CD4-positive, alpha-beta T cell treated with Interleukin-6 at 100 ng/mL for 8 hours (primary cell): ENCODE results near the gene AGK.
A peak's percentile ranks its signal among the peaks of the same experiment; 100 is the strongest.

Source experiments
- DNase-seq: peaks from one replicate; pipeline ENCODE4 v3.0.0-alpha.2; 2020; ENCODE audit warnings: mixed read lengths, low spot score

AGK gene

GRCh38 chr7:141648276-141649114 is 97.3 kb downstream of the AGK start:
- DNase-seq, result no peak

DNA sequence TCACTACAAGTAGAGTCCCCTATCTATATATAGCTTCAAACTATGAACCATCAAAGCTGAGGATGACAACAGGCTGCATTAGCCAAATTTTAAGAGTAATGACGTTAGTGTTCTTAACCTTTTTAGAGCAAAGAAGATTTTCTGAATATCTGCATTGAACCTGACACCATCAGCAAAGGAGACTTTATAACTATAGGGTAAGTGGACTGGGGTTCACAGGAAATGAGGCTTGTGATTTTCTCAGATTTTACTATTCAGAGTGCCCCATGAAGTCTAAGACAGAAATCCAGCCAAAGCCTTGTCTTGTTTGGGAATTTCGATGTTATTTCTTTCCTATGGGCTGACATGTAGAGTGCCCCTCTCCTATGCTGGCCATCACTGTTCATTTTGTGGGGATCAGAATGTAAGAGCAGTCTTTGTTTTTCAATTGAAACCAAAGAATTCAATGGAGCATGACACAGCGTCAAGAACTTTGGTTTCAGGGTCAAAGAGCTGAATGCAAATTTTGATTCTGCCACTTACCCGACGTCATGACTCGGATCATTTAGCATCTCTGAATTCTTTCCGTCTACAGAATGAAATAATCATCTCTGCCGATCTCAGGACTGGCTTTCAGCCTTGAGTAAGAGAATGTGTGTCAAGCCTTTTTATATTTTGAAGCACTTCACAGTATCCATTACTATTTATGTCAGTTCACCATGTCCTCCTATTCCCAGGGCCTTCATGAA is 98.1 kb downstream of the AGK start:
- no peak for DNase-seq

- no peak for DNase-seq
Observed at GRCh38 chr7:141649865-141650634, 98.8 kb downstream of the AGK start.

DNA sequence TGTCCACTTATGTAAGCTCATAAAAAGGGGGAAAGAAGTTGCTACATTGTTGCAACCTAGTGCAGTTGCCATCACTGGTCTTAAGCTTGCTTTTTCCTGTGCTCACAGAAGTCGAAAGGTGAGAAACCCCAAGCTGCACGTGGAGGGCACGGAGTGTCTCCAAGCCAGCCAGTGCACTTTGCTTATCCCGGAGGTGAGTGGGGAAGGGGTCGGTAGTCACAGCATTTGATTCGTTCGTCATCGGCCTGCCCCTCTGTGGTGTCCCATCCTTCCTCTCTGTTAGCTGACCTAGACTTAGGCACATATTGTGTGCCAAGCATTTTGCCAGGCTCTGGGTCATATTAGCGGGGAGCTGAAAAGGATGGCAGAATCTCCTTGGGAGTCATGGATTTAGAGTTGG is 100.2 kb downstream of the AGK start:
- no peak for DNase-seq

DNA sequence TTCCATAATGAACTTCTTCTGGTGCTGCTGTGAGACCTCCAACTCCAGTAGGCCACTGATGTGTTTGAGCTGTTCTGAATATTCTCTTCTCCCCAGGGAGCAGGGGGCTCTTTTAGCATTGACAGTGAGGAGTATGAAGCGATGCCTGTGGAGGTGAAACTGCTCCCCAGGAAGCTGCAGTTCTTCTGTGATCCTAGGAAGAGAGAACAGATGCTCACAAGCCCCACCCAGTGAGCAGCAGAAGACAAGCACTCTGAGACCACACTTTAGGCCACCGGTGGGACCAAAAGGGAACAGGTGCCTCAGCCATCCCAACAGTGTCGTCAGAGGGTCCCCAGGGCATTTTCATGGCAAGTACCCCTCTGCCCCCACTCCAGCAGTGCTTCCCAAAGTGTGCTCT is 101.5 kb downstream of the AGK start:
- no peak for DNase-seq

DNA sequence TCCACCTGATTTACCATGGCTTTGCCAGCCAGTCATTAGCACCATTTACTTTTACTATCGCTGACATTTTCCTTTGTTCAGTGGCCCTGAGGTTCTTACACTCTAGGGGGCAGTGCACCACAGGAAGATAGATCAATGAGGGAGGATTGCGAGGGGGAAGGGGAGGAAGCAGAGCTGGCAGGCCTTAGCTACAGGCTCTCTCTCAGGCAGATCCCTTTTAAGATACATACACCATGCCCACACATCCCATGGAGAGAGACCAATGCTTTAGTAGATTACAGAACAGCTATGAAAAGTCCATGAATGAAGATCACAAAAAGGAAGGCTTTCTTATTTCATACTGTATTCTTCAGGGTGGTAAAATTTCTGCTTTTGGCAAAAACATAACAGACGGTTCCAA is 103.3 kb downstream of the AGK start:
- peak; percentile 65 for DNase-seq

GRCh38 chr7:141659501-141659900 is 108.3 kb downstream of the AGK start:
- DNase-seq, result no peak

DNA sequence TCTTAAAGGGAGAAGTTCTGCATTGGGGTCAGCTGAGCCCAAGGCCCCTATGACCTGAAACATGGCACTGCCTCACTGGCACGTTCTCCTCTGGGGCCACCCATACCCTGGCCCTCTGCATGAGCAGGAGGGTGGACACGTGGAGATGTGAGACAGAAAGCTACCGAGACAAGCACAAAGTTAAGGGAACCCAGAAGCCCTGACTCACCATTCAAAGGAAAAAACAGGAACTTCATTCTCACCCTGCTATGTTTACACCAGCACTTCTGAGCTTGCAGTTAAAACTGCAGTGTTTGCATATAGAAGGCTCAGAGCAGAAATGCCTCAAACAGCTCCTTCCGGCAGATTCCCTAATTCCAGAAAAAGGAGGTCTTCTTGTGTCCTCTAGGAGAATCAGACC is 109.0 kb downstream of the AGK start:
- DNase-seq, result no peak

DNA sequence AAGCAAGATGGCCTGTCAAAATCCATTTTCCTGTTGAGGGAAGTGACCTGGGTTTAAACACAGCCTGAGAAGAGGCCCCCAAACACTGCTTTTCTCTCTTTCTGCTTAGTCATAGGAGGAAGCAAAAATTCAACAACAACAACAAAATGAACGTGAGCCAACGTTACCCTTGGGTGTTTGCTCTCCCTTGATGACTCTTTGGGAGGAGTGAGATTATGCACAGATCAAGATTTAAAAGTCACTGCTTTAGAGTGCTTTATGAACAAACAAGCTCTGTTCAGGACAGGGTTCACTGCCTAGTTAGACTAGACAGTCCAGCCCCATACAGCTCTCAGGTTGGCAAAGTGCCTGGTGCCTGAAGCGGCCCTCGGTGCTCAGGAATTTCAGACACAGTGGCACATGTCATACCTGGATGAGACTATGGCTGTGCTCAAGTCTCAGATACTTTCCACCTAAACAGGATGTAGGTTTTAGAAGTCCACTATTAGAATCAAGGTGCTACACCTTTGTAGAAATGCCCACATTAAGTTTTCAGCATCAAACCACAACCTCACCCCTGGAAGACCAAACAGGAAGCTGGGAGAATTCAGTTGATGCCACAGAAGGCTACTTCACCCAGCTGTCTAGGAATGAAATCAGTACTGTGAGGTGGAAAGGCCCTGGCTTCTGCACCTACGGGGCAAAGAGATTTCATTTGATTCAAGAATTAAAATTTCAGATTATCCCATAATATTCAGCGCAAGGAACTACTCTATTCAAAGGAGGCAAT is 112.1 kb downstream of the AGK start:
- no peak for DNase-seq

- no peak for DNase-seq
Observed at GRCh38 chr7:141664450-141664849, 113.2 kb downstream of the AGK start.

DNA sequence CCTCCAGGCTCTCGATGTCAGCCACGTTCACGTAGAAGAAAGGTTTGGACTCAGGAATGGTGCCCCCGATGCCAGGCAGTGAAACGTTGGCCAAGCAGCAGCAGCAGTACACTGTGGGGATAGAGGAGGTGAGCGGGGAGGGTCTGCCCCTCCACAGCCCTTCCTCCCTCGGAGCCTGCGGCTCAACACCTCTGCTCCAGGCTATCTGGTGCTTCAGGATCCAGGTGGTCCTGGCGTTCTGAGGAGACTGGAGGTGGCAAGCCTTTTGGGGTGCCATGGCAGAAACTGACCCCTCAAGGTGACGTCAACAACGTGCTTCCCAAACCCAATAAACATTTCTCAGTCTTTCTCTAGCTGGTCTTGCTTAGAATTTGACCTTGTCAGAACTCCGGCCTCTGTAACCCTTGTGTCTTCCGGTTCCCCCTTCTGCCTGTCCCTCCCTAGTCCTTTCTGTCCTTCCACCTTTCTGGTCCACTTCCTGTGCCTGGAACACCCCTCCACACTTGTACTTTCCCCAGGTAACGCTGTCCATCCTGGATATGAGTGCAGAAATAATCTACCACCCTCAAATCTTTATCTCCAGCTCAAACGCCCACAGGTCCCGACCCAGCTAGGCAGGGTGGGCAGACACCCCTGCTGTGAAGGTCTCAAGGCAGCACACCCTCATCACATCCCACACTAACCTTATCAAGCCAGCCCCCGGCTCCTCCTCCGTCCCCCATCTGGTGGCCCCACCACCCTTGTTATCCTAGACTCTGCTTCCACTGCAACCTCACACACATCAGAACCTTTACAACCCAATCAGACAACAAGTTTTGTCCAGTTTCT is 114.2 kb downstream of the AGK start:
- DNase-seq, result no peak

DNA sequence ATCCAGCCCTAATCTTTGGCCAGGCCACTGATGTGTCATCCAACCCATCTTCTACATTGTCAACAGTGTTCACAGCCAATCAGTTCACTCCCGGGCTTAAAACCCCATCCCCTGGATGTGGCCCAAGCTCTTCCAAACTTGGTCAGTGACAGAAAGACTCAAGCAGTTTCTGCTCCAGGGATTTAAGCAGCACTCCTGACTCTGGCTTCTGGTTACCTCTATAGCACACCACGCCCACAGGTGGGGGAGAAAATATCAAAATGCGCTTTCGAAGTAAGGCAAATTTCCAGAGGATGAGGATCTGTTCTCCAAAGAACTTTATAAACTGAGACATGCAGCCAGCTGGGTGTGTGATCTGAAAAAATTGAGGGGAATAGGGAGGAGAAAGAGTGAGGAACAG is 114.9 kb downstream of the AGK start:
- DNase-seq, result no peak

GRCh38 chr7:141668853-141669252 is 117.6 kb downstream of the AGK start:
- no peak for DNase-seq

- no peak for DNase-seq
Observed at GRCh38 chr7:141671705-141672496, 120.7 kb downstream of the AGK start.

- DNase-seq, result no peak
Observed at GRCh38 chr7:141673346-141673745, 122.1 kb downstream of the AGK start.

GRCh38 chr7:141674171-141674671 is 123.0 kb downstream of the AGK start:
- no peak for DNase-seq

GRCh38 chr7:141674702-141675101 is 123.5 kb downstream of the AGK start:
- DNase-seq, result no peak

DNA sequence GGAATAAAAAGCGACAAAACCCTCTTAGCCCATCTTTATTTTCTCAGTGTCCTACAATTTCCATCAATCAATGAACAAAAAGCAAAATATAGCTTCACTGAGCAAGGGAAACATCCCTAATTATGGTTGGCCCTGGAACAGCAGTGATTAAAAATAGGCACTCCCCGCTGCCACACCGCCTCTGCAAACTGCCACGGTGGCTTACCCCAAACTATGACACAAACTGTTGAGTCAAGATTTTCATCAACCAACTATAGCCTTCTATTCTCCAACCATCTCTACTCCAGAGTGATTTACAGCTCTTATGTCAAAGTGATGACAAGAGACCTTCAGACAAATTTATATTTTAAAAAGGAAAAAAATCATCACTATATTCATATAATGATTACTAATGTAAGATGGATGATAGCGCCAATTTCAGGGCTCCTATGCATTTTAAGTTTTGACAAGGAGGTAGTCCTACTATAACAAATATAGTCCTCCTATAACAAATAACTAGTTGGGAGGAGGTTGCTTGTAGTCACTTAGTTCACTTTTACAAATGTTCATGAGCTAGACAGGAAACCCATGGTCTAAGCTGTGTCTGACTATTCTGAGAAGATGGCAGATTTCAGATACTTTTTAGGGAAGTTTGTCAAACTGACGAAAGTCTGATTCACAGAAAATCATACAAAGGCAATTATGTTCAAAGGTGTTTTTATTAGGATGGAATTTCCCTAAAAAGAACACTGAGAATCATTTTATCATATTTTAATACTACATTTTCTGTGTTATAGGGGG is 124.4 kb downstream of the AGK start:
- no peak for DNase-seq

DNA sequence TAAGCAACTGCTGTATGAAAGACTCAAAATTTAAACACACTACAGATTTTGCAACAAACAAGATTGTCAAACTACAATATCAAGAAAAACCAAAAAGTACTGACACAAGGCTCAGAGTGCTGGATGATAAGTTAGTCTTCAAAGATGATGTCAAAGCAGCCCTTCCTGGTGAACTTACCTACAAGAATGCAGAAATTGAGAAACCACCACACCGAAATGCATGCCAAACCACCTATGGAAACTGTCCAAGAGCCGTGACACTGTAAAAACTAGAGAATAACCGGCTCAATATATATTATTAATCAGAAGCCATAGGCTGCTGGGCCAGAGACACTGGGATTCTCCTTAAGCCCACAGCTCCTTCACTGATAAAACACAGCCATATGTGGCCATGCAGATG is 125.4 kb downstream of the AGK start:
- no peak for DNase-seq
